GM10248 (cell line): ENCODE measurements around the gene ACSF2.
"Not testable (repeated sequence)": the region's sequence is repeated elsewhere in the genome, so short reads cannot be mapped to it uniquely, and the experiment has no call there.

Experiments
- CTCF ChIA-PET: fragments of 300-600 bp; sonication (Branson Sonifier 250); formaldehyde crosslinking; extraction: SDS; loops from one replicate; lab custom pipeline; 2021; ENCODE audit warnings: antibody characterized with exemption; lab: Yijun Ruan, JAX
- POLR2A ChIA-PET: fragments of 350-650 bp; sonication (Branson Sonifier 250); formaldehyde crosslinking; extraction: SDS; loops from one replicate; lab custom pipeline; 2020; ENCODE audit warnings: antibody characterized with exemption; lab: Yijun Ruan, JAX
- DNase-seq: peaks from one replicate; pipeline ENCODE4 v3.0.0; 2012; ENCODE audit errors: extremely low spot score
- CTCF ChIP-seq: IDR thresholded peaks from 2 replicates; pipeline ENCODE4 v1.5.1; 2012; ENCODE audit warnings: mild to moderate bottlenecking, low read depth; ENCODE audit errors: extremely low read depth, missing control alignments, control extremely low read depth

ACSF2 gene

GRCh38 chr17:50473901-50474300 lies 47.9 kb downstream of the ACSF2 start:
- POLR2A ChIA-PET, result no interaction called here
- no peak for DNase-seq
- TF ChIP-seq CTCF, result no peak
- CTCF ChIA-PET, result interaction anchor here (0.7 to 2.3 kb wide), 6 partner anchors 8 to 274 kb away, joined by 3 to 7 read pairs (median 4); partner anchors contain the start of gene LRRC59

GRCh38 chr17:50474523-50474922 lies 48.5 kb downstream of the ACSF2 start:
- DNase-seq, result no peak
- ChIA-PET POLR2A (no interaction called here), CTCF (interaction anchor here (0.7 to 1.5 kb wide), 6 partner anchors 10 to 151 kb away, joined by 3 to 5 read pairs (median 4); partner anchors contain the start of gene LRRC59)
- no peak for TF ChIP-seq CTCF

GRCh38 chr17:50475362-50475761 lies 49.3 kb downstream of the ACSF2 start:
- no peak for DNase-seq
- CTCF ChIA-PET, result interaction anchor here (0.8 to 1.3 kb wide), 2 partner anchors 40 to 151 kb away, joined by 3 read pairs; no protein-coding TSS in a partner anchor
- POLR2A ChIA-PET, result no interaction called here
- no peak for TF ChIP-seq CTCF

- POLR2A ChIA-PET, DNase-seq: not testable (repeated sequence)
- CTCF ChIA-PET, result interaction anchor here (1.0 to 1.4 kb wide), 4 partner anchors 9 to 114 kb away, joined by 3 to 4 read pairs (median 3); no protein-coding TSS in a partner anchor
These were observed 49.9 kb downstream of the ACSF2 start for GRCh38 chr17:50475775-50476544.

GRCh38 chr17:50476545-50477315 lies 50.7 kb downstream of the ACSF2 start:
- POLR2A ChIA-PET, result no interaction called here
- DNase-seq, result no peak
- CTCF ChIA-PET, result interaction anchor here (1.0 to 1.6 kb wide), 5 partner anchors 9 to 115 kb away, joined by 3 to 4 read pairs (median 3); no protein-coding TSS in a partner anchor
- no peak for TF ChIP-seq CTCF

- DNase-seq, result no peak
- POLR2A ChIA-PET, result no interaction called here
- TF ChIP-seq CTCF, result no peak
- CTCF ChIA-PET, result interaction anchor here (0.7 to 2.3 kb wide), 12 partner anchors 8 to 278 kb away, joined by 3 to 19 read pairs (median 4); partner anchors contain the start of genes CHAD and LRRC59
These were observed 52.0 kb downstream of the ACSF2 start for GRCh38 chr17:50477976-50478375.
